ENCODE results near the gene CELSR3. TPM values are rescaled to one million over a fixed set of nuclear protein-coding genes. Genes with fewer than 3 reads are reported as not detected.

Gene CELSR3
- total and polyA plus RNA-seq, 4 donors = 0.16 to 0.37 (median 0.26) TPM

DNA sequence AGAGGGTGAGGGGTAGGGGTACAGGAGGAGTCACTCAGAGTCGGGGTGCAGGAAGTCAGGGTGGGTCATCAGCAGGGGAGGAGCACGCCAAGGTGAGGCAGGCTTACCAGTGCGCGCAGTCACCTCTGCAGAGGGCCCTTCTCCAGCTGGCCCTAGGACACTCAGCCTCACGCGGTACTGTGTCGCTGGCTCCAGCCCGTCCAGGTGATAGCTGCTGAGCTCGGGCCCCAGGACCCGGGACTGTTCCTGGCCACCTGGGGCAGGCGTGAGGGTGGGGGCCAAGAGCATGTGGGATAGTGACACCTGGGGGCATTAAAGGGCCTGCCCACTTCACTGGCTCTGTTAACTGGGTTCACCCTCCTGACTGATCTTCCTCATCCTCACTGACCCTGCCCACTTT, 75.0 kb downstream of the CELSR3 start:
- DNase-seq (ENCODE audit: low spot score) = no peak
- Histone ChIP-seq H3K4me3 (ENCODE audit: low read depth in 1 of 3, low read length in 3 of 3) (no peak overlapping the region), H3K36me3 (ENCODE audit: control insufficient read depth in 4 of 4, insufficient read depth in 3 of 4, low read depth in 1 of 4, low read length in 3 of 4) (no peaks in the 10 kb centered on the region), H3K27ac (ENCODE audit: low read depth in 1 of 2, low read length in 2 of 2) (no peak overlapping the region), H3K4me1 (ENCODE audit: control insufficient read depth in 4 of 4, insufficient read depth in 4 of 4, low read length in 3 of 4) (no peaks in the 10 kb centered on the region), H3K27me3 (ENCODE audit: control insufficient read depth in 4 of 4, insufficient read depth in 4 of 4, low read length in 3 of 4) (no peaks in the 10 kb centered on the region), H3K9ac (ENCODE audit: low read depth in 1 of 2, low read length in 2 of 2) (no peak overlapping the region), H3K9me3 (ENCODE audit: control insufficient read depth in 4 of 4, low read length in 3 of 4) (no peaks in the 10 kb centered on the region)
- 81% methylated on average over 11 of the region's 11 CpGs for WGBS
- TF ChIP-seq GABPA (IDR thresholded peaks at IDR 0.05 in 1 of 2, conservative IDR thresholded peaks at IDR 0.05 in 1 of 2) (no peak), RAD21 (IDR thresholded peaks at IDR 0.05) (no peak), TAF1 (conservative IDR thresholded peaks at IDR 0.05) (no peak), NR2F2 (IDR thresholded peaks at IDR 0.05) (no peak), HNF4G (IDR thresholded peaks at IDR 0.05) (no peak), YY1 (IDR thresholded peaks at IDR 0.05) (no peak)
- TF ChIP-seq, protein P1, sequence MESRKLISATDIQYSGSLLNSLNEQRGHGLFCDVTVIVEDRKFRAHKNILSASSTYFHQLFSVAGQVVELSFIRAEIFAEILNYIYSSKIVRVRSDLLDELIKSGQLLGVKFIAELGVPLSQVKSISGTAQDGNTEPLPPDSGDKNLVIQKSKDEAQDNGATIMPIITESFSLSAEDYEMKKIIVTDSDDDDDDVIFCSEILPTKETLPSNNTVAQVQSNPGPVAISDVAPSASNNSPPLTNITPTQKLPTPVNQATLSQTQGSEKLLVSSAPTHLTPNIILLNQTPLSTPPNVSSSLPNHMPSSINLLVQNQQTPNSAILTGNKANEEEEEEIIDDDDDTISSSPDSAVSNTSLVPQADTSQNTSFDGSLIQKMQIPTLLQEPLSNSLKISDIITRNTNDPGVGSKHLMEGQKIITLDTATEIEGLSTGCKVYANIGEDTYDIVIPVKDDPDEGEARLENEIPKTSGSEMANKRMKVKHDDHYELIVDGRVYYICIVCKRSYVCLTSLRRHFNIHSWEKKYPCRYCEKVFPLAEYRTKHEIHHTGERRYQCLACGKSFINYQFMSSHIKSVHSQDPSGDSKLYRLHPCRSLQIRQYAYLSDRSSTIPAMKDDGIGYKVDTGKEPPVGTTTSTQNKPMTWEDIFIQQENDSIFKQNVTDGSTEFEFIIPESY (IDR thresholded peaks at IDR 0.05) = no peak
- TF ChIP-seq, protein P2, sequence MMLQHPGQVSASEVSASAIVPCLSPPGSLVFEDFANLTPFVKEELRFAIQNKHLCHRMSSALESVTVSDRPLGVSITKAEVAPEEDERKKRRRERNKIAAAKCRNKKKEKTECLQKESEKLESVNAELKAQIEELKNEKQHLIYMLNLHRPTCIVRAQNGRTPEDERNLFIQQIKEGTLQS (IDR thresholded peaks at IDR 0.05) = no peak

Small RNA genes within 50 kb of the gene (small RNA-seq; reads per million reads assigned to genes)
- gene AC141002.1 = not detected

Other genes starting within 250 kb of the CELSR3 start
- gene PLXNB1, start 232.8 kb downstream of the CELSR3 start, total RNA-seq = 100 to 1,000 TPM in 1 of 2 donors, 10 to 100 TPM in 1; 90.0 to 204 TPM
- 10 to 100 TPM; 38.1 to 55.7 TPM for gene PLXNB1, start 232.8 kb downstream of the CELSR3 start, polyA plus RNA-seq
- gene CCDC51, start 222.8 kb downstream of the CELSR3 start, total RNA-seq = 10 to 100 TPM in 1 of 2 donors, 1 to 10 TPM in 1; 7.9 to 12.7 TPM
- 10 to 100 TPM in 1 of 2 donors, 1 to 10 TPM in 1; 9.2 to 13.7 TPM for gene CCDC51, start 222.8 kb downstream of the CELSR3 start, polyA plus RNA-seq
- gene TMA7, start 222.6 kb downstream of the CELSR3 start, total RNA-seq = 10 to 100 TPM; 75.2 to 92.0 TPM
- 100 to 1,000 TPM; 134 to 241 TPM for gene TMA7, start 222.6 kb downstream of the CELSR3 start, polyA plus RNA-seq
- 1 to 10 TPM; 3.3 to 4.6 TPM for gene ATRIP, start 216.1 kb downstream of the CELSR3 start, total RNA-seq
- 1 to 10 TPM; 1.7 to 2.5 TPM for gene ATRIP, start 216.1 kb downstream of the CELSR3 start, polyA plus RNA-seq
- 10 to 100 TPM; 40.7 to 50.3 TPM for gene SHISA5, start 158.7 kb downstream of the CELSR3 start, total RNA-seq
- 100 to 1,000 TPM; 101 to 104 TPM for gene SHISA5, start 158.7 kb downstream of the CELSR3 start, polyA plus RNA-seq
- gene PFKFB4, start 106.1 kb downstream of the CELSR3 start, total RNA-seq = 1 to 10 TPM; 2.7 to 5.3 TPM
- gene PFKFB4, start 106.1 kb downstream of the CELSR3 start, polyA plus RNA-seq = under 1 TPM; 0.46 to 0.78 TPM
- under 1 TPM in 1 of 2 donors, not detected in 1; 0.08 TPM for gene UCN2, start 99.1 kb downstream of the CELSR3 start, total RNA-seq
- not detected for gene UCN2, start 99.1 kb downstream of the CELSR3 start, polyA plus RNA-seq
- gene COL7A1, start 67.6 kb downstream of the CELSR3 start, total RNA-seq = under 1 TPM; 0.37 to 0.84 TPM
- gene COL7A1, start 67.6 kb downstream of the CELSR3 start, polyA plus RNA-seq = under 1 TPM; 0.24 to 0.43 TPM
- gene UQCRC1, start 53.2 kb downstream of the CELSR3 start, total RNA-seq = 100 to 1,000 TPM; 153 to 373 TPM
- gene UQCRC1, start 53.2 kb downstream of the CELSR3 start, polyA plus RNA-seq = 100 to 1,000 TPM; 275 to 304 TPM
- not detected for gene TMEM89, start 41.1 kb downstream of the CELSR3 start, total RNA-seq
- gene TMEM89, start 41.1 kb downstream of the CELSR3 start, polyA plus RNA-seq = not detected
- gene SLC26A6, start 27.4 kb downstream of the CELSR3 start, total RNA-seq = 10 to 100 TPM in 1 of 2 donors, 1 to 10 TPM in 1; 7.5 to 13.1 TPM
- 1 to 10 TPM; 4.4 to 5.1 TPM for gene SLC26A6, start 27.4 kb downstream of the CELSR3 start, polyA plus RNA-seq
- 10 to 100 TPM in 1 of 2 donors, 1 to 10 TPM in 1; 5.9 to 12.9 TPM for gene NCKIPSD, start 23.0 kb upstream of the CELSR3 start, total RNA-seq
- 10 to 100 TPM in 1 of 2 donors, 1 to 10 TPM in 1; 7.4 to 10.0 TPM for gene NCKIPSD, start 23.0 kb upstream of the CELSR3 start, polyA plus RNA-seq
- gene IP6K2, start 54.3 kb upstream of the CELSR3 start, total RNA-seq = 10 to 100 TPM; 23.3 to 25.4 TPM
- gene IP6K2, start 54.3 kb upstream of the CELSR3 start, polyA plus RNA-seq = 10 to 100 TPM; 21.8 to 37.6 TPM
- 10 to 100 TPM; 14.9 to 28.5 TPM for gene PRKAR2A, start 185.0 kb upstream of the CELSR3 start, total RNA-seq
- gene PRKAR2A, start 185.0 kb upstream of the CELSR3 start, polyA plus RNA-seq = 10 to 100 TPM; 12.1 to 12.8 TPM
- gene SLC25A20, start 236.0 kb upstream of the CELSR3 start, total RNA-seq = 100 to 1,000 TPM in 1 of 2 donors, 10 to 100 TPM in 1; 36.9 to 223 TPM
- gene SLC25A20, start 236.0 kb upstream of the CELSR3 start, polyA plus RNA-seq = 100 to 1,000 TPM in 1 of 2 donors, 10 to 100 TPM in 1; 55.9 to 117 TPM